Suprapubic skin (tissue), 4 donors: ENCODE results near the gene DNM3. TPM values are rescaled to one million over a fixed set of nuclear protein-coding genes. Genes with fewer than 3 reads are reported as not detected.

Experiments used
- DNase-seq, 2 donors: peaks; one replicate each; pipeline ENCODE4 v3.0.0-alpha.2; 2019; ENCODE audit warnings: low spot score in 2 of 2
- H3K27ac ChIP-seq: fragments of 200-600 bp; sonication (generic); one replicate; pipeline ENCODE4 v1.5.1; 2019
- H3K27me3 ChIP-seq: fragments of 200-600 bp; sonication (generic); one replicate; pipeline ENCODE4 v1.5.1; 2019
- H3K36me3 ChIP-seq: fragments of 200-600 bp; sonication (generic); one replicate; pipeline ENCODE4 v1.5.1; 2019
- H3K4me1 ChIP-seq: fragments of 200-600 bp; sonication (generic); one replicate; pipeline ENCODE4 v1.5.1; 2019
- H3K4me3 ChIP-seq: fragments of 200-600 bp; sonication (generic); one replicate; pipeline ENCODE4 v1.5.1; 2019; ENCODE audit warnings: mild to moderate bottlenecking
- H3K9me3 ChIP-seq: fragments of 200-600 bp; sonication (generic); one replicate; pipeline ENCODE4 v1.5.1; 2019
- EP300 ChIP-seq: sonication (generic); formaldehyde crosslinking; IDR thresholded peaks from one replicate; pipeline ENCODE4 v1.6.1; 2017; ENCODE audit warnings: antibody characterized with exemption
- POLR2A ChIP-seq, 2 donors: fragments of 450-650 bp; IDR thresholded peaks; one replicate each; pipeline ENCODE4 v1.6.1; 2017; ENCODE audit warnings: antibody characterized with exemption in 2 of 2, mild to moderate bottlenecking in 2 of 2, moderate library complexity in 2 of 2
- POLR2AphosphoS5 ChIP-seq, 3 donors: sonication (generic); formaldehyde crosslinking; IDR thresholded peaks; one replicate each; pipeline ENCODE4 v1.6.1; 2017; ENCODE audit warnings: antibody characterized with exemption in 3 of 3
- WGBS: methylation state at CpG from one replicate; pipeline ENCODE4 v1.1.5; 2018; 5-methylcytosine and 5-hydroxymethylcytosine counted together
- total RNA-seq, 4 donors: library from RNA; depleted of rRNA; stranded (reverse); fragments of >200 nt; gene quantifications; one replicate each; pipeline ENCODE4 v1.1.0, GENCODE V29; 2016
- TF ChIP-seq, protein P1 (sequence below), 2 donors: fragments of 200-600 bp in 1 of 2; fragments of 450-650 bp in 1 of 2; sonication (generic) in 1 of 2; IDR thresholded peaks; one replicate each; pipeline ENCODE4 v1.5.1; 2016 to 2019; ENCODE audit warnings: antibody characterized with exemption in 2 of 2, mild to moderate bottlenecking in 1 of 2, moderate library complexity in 1 of 2

Gene DNM3
- total RNA-seq, 4 donors from 2014 or later = 1.6 to 11.7 (median 3.7) TPM

- Histone ChIP-seq H3K27me3 (no peaks in the 10 kb centered on the region), H3K9me3 (no peaks in the 10 kb centered on the region), H3K4me3 (no peak overlapping the region), H3K36me3 (no peaks in the 10 kb centered on the region), H3K27ac (peak overlapping the region; percentile 58), H3K4me1 (peaks cover 18% of the 10 kb centered on the region)
- 73% methylated on average over 4 of the region's 4 CpGs for WGBS
- no peak for DNase-seq
- TF ChIP-seq POLR2A (IDR thresholded peaks at IDR 0.05) = no peak
- no peak for TF ChIP-seq EP300
- no peak for TF ChIP-seq POLR2AphosphoS5 (IDR thresholded peaks at IDR 0.05)
- TF ChIP-seq, protein P1, sequence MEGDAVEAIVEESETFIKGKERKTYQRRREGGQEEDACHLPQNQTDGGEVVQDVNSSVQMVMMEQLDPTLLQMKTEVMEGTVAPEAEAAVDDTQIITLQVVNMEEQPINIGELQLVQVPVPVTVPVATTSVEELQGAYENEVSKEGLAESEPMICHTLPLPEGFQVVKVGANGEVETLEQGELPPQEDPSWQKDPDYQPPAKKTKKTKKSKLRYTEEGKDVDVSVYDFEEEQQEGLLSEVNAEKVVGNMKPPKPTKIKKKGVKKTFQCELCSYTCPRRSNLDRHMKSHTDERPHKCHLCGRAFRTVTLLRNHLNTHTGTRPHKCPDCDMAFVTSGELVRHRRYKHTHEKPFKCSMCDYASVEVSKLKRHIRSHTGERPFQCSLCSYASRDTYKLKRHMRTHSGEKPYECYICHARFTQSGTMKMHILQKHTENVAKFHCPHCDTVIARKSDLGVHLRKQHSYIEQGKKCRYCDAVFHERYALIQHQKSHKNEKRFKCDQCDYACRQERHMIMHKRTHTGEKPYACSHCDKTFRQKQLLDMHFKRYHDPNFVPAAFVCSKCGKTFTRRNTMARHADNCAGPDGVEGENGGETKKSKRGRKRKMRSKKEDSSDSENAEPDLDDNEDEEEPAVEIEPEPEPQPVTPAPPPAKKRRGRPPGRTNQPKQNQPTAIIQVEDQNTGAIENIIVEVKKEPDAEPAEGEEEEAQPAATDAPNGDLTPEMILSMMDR (IDR thresholded peaks at IDR 0.05) = no peak
Measured at GRCh38 chr1:172342584-172343239, 501.4 kb downstream of the DNM3 start.

DNA sequence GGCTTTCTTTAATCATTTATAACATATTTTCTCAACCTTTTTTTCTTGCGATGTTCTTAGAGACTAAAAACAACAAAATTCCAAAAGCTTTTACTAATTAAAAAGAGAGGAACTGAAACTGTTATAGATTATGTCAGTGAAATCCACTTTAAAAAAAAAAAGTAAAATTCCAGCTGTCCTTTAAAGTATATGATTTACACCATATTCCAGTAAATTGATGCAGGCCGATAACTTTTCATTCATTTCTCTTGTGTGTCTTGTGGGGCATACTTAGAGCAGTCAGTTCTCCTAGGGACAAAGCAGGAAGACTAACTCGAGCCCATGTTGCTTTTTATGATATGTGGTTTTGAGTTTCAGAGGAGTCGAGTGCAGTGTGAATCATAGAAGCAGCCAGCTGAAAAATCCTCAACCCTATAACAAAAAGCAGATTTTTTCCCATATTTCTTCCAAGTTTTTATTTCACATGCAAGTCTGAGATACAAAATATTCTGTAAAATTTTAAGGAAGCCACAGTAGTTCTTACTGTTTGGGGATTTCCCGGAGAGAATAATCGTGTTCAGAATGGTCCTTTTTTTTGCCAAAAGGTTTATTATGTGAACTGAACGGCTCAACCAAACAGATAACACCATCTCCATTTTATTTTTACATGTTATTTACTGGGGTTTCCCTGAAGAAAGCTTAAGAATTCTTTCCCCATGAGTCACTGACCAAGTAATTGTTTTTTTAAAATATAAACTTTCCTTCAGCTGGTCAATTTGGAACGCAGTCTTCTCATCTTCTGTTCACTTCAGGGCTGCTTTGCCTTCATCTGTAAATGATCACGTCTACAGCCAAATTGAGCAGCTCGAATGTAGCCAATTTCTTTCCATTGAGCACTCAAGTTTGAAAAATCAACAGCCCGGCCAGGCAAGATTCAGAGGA is 502.2 kb downstream of the DNM3 start:
- Histone ChIP-seq H3K36me3 (no peaks in the 10 kb centered on the region), H3K9me3 (no peaks in the 10 kb centered on the region), H3K27ac (peak overlapping the region; percentile 58), H3K4me1 (peaks cover 18% of the 10 kb centered on the region), H3K4me3 (no peak overlapping the region), H3K27me3 (no peaks in the 10 kb centered on the region)
- TF ChIP-seq, protein P1 (IDR thresholded peaks at IDR 0.05) = no peak
- TF ChIP-seq POLR2AphosphoS5 (IDR thresholded peaks at IDR 0.05) = no peak
- no peak for TF ChIP-seq EP300
- no peak for TF ChIP-seq POLR2A (IDR thresholded peaks at IDR 0.05)
- 19% methylated on average over 11 of the region's 11 CpGs for WGBS
- DNase-seq = no peak

DNA sequence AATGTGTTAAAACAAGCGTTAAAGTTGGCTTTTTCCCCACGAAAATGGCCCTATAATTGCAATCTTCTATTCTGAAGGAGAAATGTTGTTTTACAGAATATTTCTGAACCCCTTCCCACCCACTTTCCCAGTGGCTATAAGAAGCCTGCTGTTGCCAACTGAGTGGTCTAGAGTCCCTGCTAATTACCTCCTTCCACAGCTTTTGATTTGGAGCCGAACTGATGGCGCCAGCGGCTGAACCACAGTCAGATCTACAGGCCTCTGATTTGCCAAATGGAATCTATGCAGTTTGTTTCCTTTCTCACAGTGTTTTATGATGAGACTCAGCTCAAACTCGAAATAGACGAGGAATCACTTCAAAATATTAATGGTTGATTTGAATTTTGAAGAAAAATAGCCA is 503.1 kb downstream of the DNM3 start:
- Histone ChIP-seq H3K4me3 (no peak overlapping the region), H3K36me3 (no peaks in the 10 kb centered on the region), H3K27me3 (no peaks in the 10 kb centered on the region), H3K9me3 (no peaks in the 10 kb centered on the region), H3K4me1 (peaks cover 18% of the 10 kb centered on the region), H3K27ac (peak overlapping the region; percentile 58)
- TF ChIP-seq POLR2A (IDR thresholded peaks at IDR 0.05) (no peak), EP300 (no peak), POLR2AphosphoS5 (IDR thresholded peaks at IDR 0.05) (no peak)
- TF ChIP-seq, protein P1 (IDR thresholded peaks at IDR 0.05) = no peak
- 73% methylated on average over 7 of the region's 7 CpGs for WGBS
- DNase-seq = no peak

DNA sequence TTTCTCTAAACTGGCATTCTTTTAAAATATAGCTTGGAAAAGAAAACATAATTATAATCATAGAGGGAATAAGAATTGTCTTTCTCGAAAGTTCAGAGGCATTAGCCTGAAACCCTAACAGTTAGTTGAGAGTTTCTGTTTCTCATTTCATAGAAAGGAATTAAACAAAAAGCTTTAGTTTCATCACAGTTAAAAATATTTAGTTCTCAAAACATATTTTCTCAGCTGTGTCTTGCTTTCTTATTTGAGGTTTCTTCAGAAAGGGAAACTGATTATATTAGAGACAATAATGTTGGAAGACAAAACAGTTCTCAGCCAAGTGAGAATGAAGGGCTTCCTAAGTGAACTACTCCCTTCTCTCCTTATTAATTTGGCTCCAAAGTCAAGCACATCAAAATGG is 503.8 kb downstream of the DNM3 start:
- 62% methylated on average over 1 of the region's 1 CpG for WGBS
- no peaks in the 10 kb centered on the region for H3K36me3 ChIP-seq
- TF ChIP-seq POLR2A (IDR thresholded peaks at IDR 0.05) (no peak), EP300 (no peak), POLR2AphosphoS5 (IDR thresholded peaks at IDR 0.05) (no peak)
- TF ChIP-seq, protein P1 (IDR thresholded peaks at IDR 0.05) = no peak
- H3K9me3 ChIP-seq = no peaks in the 10 kb centered on the region
- H3K27me3 ChIP-seq = no peaks in the 10 kb centered on the region
- H3K4me1 ChIP-seq = peaks cover 18% of the 10 kb centered on the region
- no peak overlapping the region for H3K27ac ChIP-seq
- DNase-seq = no peak
- no peak overlapping the region for H3K4me3 ChIP-seq

- Histone ChIP-seq H3K36me3 (no peaks in the 10 kb centered on the region), H3K27ac (no peak overlapping the region), H3K4me1 (peaks cover 29% of the 10 kb centered on the region), H3K9me3 (no peaks in the 10 kb centered on the region), H3K4me3 (no peak overlapping the region), H3K27me3 (no peaks in the 10 kb centered on the region)
- TF ChIP-seq EP300 (no peak), POLR2A (IDR thresholded peaks at IDR 0.05) (no peak), POLR2AphosphoS5 (IDR thresholded peaks at IDR 0.05) (no peak)
- TF ChIP-seq, protein P1 (IDR thresholded peaks at IDR 0.05) = no peak
- no peak for DNase-seq
- WGBS = 95% methylated on average over 3 of the region's 3 CpGs
Measured at GRCh38 chr1:172347416-172347815, 506.1 kb downstream of the DNM3 start.
